Left renal cortex interstitium (tissue), 4 donors: Measurements from ENCODE around the gene TEAD3. TPM values are rescaled to one million over a fixed set of nuclear protein-coding genes. Genes with fewer than 3 reads are reported as not detected.
A peak's percentile ranks its signal among the peaks of the same experiment; 100 is the strongest.

Source experiments
- DNase-seq, 4 donors: peaks; one replicate each; pipeline ENCODE4 v3.0.0-alpha.2; 2013; ENCODE audit warnings: low read depth in 4 of 4, low spot score in 2 of 4, missing footprints in 1 of 4
- polyA plus RNA-seq, 4 donors: library from polyadenylated mRNA; unstranded; fragments of 120-200 nt; gene quantifications; one replicate each; pipeline ENCODE4 v1.2.1, GENCODE V29; 2013; ENCODE audit not compliant: insufficient read length in 4 of 4

Gene TEAD3
- polyA plus RNA-seq, 4 donors = 39.7 to 64.4 (median 50.9) TPM

DNA sequence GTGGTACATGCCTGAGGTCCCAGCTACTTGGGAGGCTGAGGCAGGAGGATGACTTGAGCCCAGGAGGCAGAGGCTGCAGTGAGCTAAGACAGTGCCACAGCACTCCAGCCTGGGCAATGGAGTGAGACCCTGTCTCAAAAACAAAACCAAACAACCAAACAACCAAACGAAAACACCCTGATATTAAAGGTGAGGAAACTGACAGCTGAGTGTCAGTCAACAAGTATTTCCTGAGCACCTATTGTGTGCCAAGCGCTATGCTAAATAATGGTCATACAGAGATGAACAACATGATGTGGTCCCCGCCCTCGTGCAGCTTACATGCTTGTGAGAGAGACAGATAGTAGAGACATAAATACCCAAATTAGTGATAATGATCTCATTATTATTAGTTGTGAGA lies 17.7 kb upstream of the TEAD3 start:
- no peak for DNase-seq

DNA sequence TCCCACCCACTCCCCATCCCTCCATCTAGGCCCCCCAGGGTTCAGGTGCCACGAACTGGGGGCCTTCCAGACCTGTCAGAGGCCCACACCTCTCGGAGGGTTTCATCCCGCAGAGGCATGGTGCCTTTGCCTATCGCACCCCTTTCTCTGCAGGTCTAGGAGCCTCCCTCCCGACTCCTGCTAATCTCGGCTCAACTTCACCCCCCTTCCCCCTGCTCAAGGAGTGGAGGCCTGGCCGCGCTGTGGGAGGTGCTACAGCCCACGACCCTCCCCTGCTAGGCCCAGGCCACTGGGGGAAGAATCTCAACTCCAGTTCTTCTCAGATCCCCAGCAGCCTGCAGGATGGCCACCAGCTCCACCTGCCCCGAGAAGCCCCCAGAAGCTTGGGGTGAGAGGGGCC lies 15.9 kb upstream of the TEAD3 start, which contains the start of gene TULP1:
TSS of gene TULP1 (minus strand) at position 157 of the 400 bp plus-strand sequence. CDS start at position 119, 38 bp downstream.
- DNase-seq = no peak

DNA sequence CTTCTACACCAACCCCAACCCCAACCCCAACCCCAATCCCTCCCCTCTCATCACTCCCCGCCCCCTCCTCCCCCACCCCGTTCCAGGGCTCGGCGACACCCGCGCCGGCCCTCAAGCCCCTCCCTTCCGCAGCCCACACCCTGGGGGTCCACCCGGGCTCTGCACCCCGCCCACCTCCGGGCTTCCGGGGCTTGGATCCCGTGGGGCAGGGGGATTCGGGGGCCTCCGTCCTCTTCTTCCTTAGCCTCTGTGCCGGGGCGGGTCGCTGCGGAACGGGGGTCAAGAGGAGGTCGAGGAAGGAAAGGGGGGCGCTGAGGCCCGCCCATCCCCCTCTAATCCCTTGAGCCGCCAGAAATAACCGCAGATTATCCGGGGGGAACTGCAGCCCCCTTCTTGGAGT lies 15.1 kb upstream of the TEAD3 start:
- DNase-seq = no peak

DNA sequence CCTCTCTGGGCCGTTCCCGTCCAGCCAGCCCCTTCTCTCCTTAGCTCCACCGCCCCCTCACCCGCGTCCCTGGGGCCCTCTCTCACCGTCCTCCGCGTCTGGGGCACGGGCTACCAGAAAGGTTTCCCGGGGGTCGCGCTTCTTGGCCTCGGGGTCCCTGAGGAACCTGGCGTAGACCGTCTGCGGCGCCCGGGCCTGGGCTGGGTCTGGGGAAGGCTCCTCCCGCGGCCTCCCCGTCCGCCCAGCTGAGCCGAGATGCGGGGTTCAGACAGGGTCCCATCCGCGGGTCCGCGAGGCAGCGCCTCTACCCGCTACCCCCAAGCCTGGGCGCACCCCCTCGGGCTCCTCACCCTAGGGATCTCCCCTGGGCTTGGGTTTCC lies 14.7 kb upstream of the TEAD3 start:
- no peak for DNase-seq

DNA sequence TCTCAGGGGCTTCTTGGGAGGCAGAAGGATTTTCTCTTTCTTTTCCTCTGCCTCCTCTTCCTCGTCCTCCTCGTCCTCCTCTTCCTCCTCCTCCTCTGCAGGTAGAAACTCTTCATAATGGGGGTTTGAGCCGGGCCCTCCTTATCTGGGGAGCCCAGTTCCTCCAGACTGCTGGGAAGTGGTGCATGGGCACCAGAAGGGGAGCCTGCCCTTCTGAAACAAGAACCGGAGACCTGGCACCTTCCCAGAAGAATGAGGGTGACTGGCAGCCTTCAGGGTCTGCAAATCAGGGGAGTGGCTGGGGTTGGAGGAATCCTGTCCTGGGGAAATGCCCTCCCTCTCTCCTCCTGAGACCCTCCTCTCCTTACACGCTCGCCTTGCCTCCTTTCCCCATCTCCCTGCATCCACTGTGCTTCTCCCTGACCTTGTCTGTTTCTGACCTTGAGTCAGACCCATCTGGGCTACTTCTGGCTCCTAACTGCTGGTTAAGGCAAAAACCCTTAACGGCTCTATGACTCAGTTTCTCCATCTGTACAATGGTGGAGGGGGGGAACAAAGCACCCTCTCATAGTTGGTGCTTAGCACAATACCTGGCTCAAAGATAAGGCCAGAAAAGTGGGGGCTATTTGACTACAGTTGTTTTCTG lies 14.2 kb upstream of the TEAD3 start:
- no peak for DNase-seq

DNA sequence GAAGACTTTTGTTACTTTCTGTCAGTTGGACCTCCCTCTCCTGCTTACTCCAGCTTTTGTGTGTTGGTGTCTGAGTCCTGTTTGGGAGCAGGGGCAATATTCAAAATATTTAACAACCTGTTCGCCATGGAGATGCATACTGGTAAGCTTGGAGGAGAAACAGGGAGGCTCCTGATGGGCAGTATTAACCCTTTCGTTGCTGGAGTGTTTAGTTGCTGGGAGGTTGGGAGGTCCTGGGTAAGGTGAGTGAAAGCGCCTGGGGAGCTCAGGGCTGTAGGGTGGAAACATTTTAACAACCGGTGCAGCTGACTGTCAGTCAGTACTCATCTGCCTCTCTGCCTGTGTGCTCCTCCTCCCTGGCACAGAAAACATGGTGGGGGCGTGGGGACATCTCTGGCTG lies 11.7 kb upstream of the TEAD3 start:
- DNase-seq = no peak

DNA sequence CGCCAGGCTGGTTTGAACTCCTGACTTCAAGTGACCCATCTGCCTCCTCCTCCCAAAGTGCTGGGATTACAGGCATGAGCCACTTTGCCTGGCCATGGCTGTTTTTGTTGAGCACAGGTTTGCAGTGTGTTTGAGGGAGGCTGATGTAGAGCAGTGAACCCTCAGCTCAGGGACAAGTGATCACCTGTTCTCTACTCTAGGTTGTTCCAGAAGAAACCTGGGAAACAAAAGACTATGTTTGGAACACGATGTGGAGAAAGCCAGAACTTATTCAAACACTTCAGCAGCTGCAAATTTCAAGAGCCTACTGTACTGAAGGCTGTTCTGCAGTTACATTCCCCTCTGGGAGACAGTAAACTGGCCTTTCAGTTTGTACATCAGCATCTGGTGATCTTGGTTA lies 11.1 kb upstream of the TEAD3 start:
- no peak for DNase-seq

DNA sequence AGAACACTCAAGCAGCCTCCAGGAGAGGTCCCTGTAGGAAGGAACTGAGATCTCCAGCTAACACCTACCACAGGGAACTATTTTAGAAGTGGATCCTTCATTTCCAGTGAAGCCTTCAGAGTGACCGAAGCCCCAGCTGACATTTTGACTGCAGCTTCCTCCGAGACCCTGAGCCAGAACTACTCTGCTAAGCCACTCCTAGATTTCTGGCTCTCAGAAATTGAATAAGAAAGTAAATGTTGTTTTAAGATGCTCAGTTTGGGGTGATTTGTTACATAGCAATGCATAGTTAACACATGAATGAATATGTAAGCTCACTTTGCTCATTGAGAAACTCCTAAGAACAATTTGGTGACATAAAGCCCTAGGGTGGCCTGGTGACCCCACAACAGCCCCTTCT lies 10.3 kb upstream of the TEAD3 start:
- DNase-seq = no peak

DNA sequence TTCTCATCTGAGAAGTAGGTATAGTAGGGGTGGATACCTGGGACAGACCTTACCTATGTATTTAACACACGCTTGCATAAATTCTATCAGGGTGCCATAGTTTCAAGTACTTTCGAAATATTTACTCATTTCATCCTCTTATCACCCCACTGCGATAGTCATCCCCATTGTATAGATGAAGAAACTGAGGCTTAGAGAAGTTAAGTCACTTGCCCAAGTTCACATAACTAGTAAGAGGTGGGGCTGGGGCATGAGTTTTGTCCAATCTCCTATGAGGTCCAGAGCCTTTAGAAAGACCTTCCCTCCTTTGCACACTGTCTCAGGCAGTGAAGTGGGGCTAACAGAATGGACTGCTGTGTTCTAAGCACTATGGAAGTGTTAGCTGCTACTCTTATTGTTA lies 9.7 kb upstream of the TEAD3 start:
- no peak for DNase-seq

DNA sequence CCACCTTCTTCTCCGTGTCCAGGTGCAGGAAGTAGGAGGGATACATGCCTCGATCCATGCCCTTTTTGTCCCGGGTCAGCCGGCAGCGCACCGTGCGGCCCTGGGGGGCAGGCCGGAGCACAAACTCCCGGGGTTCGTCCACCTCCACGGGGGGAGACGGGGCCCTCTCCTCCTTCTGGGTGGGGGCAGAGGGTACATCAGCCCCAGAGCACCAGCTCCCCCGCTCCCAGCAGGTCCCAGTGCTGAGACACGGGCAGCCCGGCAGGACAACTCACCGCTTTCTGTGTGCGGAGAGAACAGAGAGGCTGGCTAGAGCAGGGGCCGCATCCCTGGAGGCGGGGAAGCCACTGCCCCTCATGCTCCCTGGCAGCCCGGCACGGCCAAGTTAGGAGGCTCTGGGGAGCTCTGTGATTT lies 9.1 kb upstream of the TEAD3 start:
- DNase-seq = no peak

DNA sequence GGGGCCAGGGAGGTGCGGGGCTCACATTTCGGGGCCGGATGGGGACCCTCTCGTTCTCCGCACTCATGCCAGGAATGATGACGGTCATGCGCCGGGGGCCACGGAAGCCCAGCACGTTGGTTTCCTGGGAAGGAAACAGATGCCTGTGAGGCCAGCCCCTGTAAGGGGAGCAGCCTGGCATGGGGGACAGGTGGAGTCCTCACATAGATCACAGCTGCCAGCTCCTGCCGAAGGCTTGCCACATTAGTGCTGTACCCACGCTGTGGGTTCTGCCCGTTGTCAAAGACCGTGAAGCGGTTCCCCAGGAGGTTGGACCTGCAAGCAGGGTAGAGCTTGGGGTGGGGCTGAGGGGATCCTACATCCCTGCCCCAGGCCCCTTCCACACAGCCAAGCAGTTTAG lies 6.7 kb upstream of the TEAD3 start:
- no peak for DNase-seq

DNA sequence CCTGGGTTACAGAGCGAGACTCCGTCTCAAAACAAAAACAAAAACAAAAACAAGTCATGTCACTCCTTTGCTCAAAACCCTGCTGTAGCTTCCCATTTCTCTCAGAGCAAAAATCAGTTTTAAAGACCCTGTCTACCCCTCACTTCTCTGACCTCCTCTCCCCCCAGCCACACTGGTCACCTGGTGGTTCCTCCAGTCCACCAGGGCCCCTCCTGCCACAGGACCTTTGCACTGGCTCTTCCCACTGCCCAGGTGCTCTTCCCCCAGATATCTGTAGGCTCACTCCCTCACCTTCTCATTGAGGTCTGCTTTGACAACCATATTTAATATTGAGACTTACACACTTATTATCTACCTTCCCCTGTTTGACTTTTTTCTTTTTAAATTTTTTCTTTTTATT lies 4.9 kb upstream of the TEAD3 start:
- no peak for DNase-seq

DNA sequence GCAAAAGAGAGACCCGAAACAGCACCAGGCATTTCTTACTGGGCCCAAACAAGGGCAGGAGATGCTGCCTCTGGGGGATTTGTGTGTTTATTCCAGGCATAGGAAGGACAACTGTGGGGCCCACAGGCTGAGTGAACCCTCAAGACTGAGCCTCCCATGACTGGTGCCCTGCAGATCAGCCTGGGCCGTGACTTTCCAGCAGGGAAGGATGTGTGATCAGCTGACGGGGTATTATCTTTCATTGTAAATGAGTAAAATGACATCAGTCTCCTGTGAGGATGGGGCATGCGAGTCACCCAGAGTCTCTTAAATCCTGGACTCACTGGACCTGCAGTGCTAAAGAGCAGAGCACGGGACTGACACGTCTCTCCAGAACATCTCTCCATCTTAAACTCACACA lies 3.9 kb upstream of the TEAD3 start:
- DNase-seq = no peak

DNA sequence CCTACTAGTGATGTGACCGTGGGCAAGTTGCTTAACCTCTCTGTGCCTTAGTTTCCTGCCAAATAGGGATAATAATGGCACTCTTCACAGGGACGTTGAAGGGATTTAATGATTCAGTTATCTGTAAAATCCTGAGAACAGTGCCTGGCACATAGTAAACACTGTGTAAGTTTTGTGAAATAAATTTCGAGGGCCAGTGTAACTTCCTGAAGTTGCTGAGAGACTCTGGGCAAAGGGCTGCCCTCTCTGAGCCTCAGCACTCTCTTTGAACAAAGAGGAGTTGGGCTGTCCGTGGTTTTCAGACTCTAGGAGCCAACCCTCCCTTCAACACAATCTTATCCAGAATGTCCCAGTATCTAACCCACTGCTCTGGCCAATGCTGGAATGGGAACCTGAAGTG lies 2.5 kb upstream of the TEAD3 start:
- no peak for DNase-seq

DNA sequence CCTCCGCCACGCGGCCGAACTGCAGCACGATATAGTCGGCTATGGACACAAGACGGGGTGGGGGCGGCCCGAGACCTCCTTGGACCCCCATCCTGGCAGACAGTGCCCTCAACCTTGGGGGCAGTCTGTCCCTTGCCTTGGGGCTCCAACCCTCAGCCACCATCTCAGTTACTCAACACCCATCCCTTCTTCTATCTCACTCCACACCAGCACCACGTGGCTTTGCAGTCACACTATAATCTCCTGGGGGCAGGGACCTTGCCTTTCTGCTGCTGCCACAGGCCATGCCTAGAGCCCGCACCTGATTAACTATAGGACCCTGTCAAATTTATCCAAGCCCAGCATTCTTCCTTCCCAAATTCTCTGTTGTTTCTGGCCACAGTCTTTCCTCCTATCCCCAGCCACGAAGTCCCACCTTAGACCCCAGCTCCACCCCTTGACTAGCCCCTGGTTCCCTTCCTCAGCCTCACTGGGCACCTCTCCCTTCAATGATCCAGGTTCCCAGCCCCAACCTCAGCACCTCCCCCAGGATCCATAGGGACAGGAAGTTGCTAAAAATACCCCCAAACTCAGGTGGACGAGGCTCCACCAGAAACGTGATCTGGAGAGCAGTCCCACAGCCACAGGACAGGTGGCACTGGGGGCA lies 1.7 kb upstream of the TEAD3 start:
- no peak for DNase-seq

DNA sequence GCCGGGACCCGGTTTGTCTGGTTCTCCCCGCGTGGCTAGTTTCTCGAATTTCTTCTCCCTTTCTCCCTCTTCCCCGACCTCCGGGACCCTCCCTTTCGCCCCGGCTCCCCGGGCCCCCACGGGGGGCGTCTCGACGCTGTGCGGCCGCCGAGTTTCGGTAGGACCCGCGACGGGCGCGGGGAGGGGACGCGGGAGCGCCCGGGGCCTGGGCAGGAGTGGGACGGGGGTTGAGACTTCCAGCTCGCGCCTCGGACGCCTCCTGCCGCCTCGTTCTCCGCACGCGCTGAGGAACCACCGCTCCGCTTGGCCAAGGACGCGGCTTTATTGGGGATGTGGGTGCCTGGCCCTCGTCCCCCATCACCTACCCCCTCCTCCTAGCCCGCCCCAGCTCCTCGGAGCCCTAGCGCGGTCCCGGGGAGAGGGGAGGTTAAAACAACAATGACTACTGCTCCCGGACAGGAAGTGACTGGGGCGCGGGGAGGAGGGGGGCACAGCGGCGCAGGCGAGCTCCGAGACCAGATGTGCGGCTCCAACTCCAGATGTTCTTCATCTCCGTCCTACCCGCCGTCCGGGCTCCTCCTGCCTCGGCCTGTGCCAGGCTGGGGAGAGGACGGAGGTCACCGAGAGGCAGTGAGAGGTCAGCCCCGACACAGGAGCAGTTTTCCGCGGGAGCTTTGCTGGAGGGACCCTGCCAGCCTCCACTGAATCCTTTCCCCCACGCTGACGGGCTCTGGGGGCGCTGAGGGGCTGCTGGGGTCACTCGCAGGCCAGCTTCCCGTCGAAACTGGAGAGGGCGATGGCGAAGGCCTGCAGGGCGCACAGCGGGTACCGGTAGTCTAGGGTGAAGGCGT lies 917 bp upstream of the TEAD3 start:
- peak in 2 of 4 donors; percentile 71 to 81 for DNase-seq

DNA sequence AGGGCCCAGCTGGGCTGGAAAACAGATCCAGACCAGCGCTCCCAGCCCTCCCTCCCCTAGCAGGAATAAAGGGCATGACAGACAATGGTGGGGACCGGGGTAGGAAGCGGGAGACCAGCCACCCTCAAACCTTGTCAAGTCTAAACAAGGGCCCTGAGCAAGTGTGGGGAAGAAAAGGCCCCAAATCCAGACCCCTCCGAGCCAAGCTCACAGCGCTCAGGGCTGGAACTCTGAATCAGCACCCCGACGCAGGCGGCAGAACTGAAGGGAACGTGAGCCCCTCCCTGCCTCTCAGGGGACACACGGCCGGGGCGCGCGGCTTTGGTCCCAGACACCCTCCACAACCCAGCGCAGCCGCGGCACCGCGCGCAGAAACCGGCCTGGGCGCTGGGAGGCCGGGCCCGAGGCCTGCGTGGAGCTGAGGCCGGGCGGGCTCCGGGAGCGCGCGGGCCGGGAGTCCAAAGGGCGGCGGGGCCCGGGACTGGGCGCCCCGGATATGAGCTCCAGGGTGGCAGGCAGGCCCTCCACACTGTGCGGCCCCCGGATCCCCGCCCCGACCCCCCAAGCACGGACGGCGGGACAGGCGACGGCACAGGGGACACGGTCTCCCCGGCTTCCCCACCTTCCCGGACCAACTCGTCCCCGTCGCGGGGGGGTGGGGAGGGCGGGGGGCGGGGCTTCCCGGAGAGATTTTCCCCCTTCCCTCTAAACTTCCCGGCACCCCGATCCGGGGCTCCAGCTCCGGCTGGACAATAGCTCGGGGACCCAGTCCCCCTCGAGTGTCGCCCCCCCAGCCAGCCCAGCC lies 641 bp downstream of the TEAD3 start:
- no peak for DNase-seq

DNA sequence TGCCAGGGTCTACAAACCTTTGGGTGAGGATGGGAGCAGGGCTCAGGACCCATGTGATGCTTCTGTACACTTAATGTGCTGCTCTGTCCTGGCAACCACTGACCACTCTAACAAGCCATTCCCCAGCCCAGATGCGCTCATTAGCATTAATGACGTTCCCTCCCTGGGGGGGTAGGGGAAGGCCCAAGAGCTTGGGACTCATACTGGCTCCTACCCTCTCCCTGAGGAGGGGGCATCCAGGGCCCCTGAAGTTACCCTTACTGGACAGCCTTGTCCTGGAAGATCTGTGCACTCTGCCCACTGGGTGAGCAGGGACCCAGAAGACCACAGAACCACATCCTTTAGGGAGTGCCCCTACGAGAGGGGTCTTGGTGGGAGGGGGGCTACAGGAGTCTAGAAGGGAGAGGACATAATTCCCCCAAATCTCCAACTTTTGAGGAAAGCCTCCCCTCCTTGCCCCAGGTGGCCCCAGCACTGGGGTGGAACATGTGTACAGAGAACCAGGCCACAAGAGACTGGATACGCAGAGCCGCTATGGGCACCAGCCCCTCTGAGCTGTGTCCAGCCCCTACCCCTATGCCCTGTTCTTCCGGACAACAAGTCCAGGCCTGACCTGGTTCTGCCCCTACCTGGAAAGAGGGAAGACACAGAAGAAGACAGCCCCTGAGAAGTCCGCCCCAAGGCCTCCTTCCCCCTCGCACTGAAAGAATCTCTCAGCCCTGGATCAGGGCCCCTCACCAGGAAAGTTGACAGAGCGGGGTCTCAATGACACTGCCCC lies 1.4 kb downstream of the TEAD3 start:
- no peak for DNase-seq

DNA sequence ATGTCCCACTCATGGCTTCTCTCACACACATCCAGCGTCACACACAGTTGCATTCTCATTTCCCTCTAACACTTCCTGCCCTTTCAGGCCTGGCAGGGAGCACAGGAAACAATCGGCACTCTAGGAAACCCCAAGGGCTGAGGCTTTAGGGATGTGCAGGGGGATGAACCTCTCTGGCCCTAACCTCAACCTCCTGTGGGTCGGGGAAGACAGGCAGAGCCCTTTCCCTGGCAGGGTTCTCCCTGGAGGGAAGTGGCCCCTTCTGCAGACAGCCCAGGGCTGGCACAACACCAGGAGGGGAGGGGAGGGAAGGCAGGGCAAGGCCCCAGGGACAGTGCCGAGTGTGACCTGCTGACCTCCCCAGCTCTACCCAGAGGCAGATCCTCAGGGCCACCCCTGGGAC lies 2.7 kb downstream of the TEAD3 start:
- no peak for DNase-seq

DNA sequence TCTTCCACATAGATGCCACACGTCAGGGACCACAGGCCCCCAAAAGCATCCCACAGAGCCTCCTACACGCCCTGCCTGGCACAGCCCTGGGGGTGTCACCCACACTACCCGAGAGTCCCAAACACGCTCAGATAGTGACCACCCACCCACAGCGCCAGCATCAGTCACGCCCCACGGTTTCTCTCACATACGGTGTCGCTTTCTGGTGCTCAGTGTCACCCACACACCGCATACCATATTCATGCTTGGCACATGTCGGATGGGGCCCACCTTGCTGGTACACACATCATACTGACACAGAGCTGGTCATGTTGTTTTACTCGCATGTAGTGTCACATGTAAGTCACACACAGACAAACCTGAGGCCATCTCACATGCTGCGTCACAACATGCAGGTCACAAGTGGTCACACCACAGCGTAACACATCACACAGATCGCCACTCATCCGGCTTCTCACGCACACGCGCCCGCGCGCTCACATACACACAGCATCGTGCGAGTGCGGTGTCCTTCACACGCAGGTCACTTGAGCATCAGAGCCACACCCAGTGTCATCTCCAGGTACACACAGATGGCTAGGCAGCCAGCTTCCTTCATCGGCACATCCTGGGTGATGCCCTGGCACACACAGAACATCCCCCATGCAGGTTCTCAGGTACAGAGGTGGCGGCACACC lies 3.4 kb downstream of the TEAD3 start:
- DNase-seq = no peak
